Heart right ventricle (tissue), 16 donors: ENCODE data around the gene ZNF213. TPM values are rescaled to one million over a fixed set of nuclear protein-coding genes. Genes with fewer than 3 reads are reported as not detected.
A peak's percentile ranks its signal among the peaks of the same experiment; 100 is the strongest.

Experiments
- ATAC-seq, 8 donors: fragments of 200-7000 bp; cut with Tn5 transposase; one replicate each; pipeline ENCODE4 v1.9.1; 2020; ENCODE audit warnings: mild to moderate bottlenecking in 8 of 8, moderate library complexity in 8 of 8, moderate number of reproducible peaks in 1 of 8
- DNase-seq, 2 donors: peaks; one replicate each; pipeline ENCODE4 v3.0.0-alpha.2; 2020
- H3K27ac ChIP-seq, 10 donors: fragments of 200-600 bp; sonication (generic) in 2 of 10; one replicate each; pipeline versions ENCODE4 v1.5.0 to v1.8.0; 2020 to 2022; ENCODE audit warnings: mild to moderate bottlenecking in 3 of 10
- H3K27me3 ChIP-seq, 7 donors: fragments of 200-600 bp; one replicate each; pipeline ENCODE4 v1.8.0; 2021 to 2022; ENCODE audit warnings: mild to moderate bottlenecking in 2 of 7
- H3K36me3 ChIP-seq, 9 donors: fragments of 200-600 bp; sonication (generic) in 1 of 9; one replicate each; pipeline versions ENCODE4 v1.5.0 to v1.8.0; 2020 to 2022; ENCODE audit warnings: mild to moderate bottlenecking in 2 of 9
- H3K4me1 ChIP-seq, 9 donors: fragments of 200-600 bp; sonication (generic) in 1 of 9; one replicate each; pipeline versions ENCODE4 v1.5.0 to v1.8.0; 2020 to 2022; ENCODE audit warnings: mild to moderate bottlenecking in 4 of 9
- H3K4me3 ChIP-seq, 10 donors: fragments of 200-600 bp; sonication (generic) in 2 of 10; one replicate each; pipeline versions ENCODE4 v1.5.0 to v1.8.0; 2020 to 2022; ENCODE audit warnings: mild to moderate bottlenecking in 7 of 10, moderate library complexity in 2 of 10
- H3K9me3 ChIP-seq, 11 donors: fragments of 200-600 bp in 10 of 11; sonication (generic) in 2 of 11; one replicate each; pipeline versions ENCODE4 v1.5.0 to v1.8.0; 2013 to 2022; ENCODE audit warnings: mild to moderate bottlenecking in 2 of 11, control low read depth in 1 of 11, moderate library complexity in 1 of 11
- CTCF ChIP-seq, 9 donors: fragments of 200-600 bp; sonication (generic) in 2 of 9; IDR thresholded peaks; one replicate each; pipeline versions ENCODE4 v1.5.0 to v1.8.0; 2021 to 2022; ENCODE audit warnings: antibody characterized with exemption in 9 of 9, mild to moderate bottlenecking in 5 of 9, moderate library complexity in 1 of 9
- WGBS, 2 donors: extraction: QIAGEN DNeasy Blood & Tissue Kit; methylation state at CpG; one replicate each; pipeline ENCODE4 v1.1.7; 2013; ENCODE audit warnings: inconsistent platforms in 1 of 2; 5-methylcytosine and 5-hydroxymethylcytosine counted together
- intact Hi-C, 10 donors: fragments of 100-400 bp; cut with DNase I; formaldehyde crosslinking; loops; one replicate each; pipeline versions ENCODE4 v1.11.1 to v1.14.2; 2022
- polyA plus RNA-seq, 2 donors: library from polyadenylated mRNA; stranded (reverse); fragments of 200-250 nt; gene quantifications; one replicate each; pipeline ENCODE4 v1.2.3, GENCODE V29; 2013
- total RNA-seq, 10 donors: library from RNA; stranded (reverse); fragmentation: NEBNext Ultra II Directional in 3 of 10; extraction: Animal tissue kit (Norgen Biotek cat#: 25700) in 3 of 10; gene quantifications; one replicate each; pipeline versions ENCODE4 v1.2.1 to v1.2.4, GENCODE V29; 2021 to 2023
- donor health status: Arrhythmogenic right ventricular cardiomyopathy.
- donor health status: ischemic (EF 13 %, LVEDD 7.1; RV severe dilation, severe dysfunction).
- donor health status: healthy with polysubstance abuse.
- donor health status: DM: no; HTN: yes; CAD: no.
- donor health status: DM: no; HTN: no; CAD: no.
- donor health status: ischemic (EF 25% LVEDD 6.9; RV normal size, moderate dysfunction).
- donor health status: ischemic (EF 25% LVEDD 5.7; RV mildly dilated, moderate dysfunction).
- donor health status: healthy.
- donor health status: DM: yes; HTN: yes; CAD: no.
- donor health status: Ischemic cardiomyopathy.
- donor health status: ischemic (EF 35%, LVEDD 5.7; RV mildly dilated, moderate dysfunction).
- donor health status: nonischemic (EF 11% LVEDD 7.7; RV severe dilation, severe dysfunction).
- donor health status: DM: yes; HTN: yes; CAD: no.
- donor health status: PGD.
- donor health status: ischemic (EF 29% LVEDD 5.4; RV normal size, mild dysfunction).
- donor health status: nonischemic (EF 23%, LVEDD 6.1; RV moderate dilation, normal function).

Gene ZNF213
- total and polyA plus RNA-seq, 12 donors = 5.9 to 10.1 (median 7.7) TPM

- intact Hi-C loops = no loop called here
- 79 to 84% methylated on average over 11 of the region's 11 CpGs for WGBS, 2 donors
- TF ChIP-seq CTCF (IDR thresholded peaks at IDR 0.05) = no peak
- peak in 1 of 8 donors; percentile 4 for ATAC-seq
- H3K9me3 ChIP-seq = no peaks in the 10 kb centered on the region
- no peaks in the 10 kb centered on the region for H3K27me3 ChIP-seq
- no peak overlapping the region for H3K4me3 ChIP-seq
- H3K36me3 ChIP-seq = peaks cover 0 to 51% (median 25%) of the 10 kb centered on the region in 9 donors
- no peak for DNase-seq
- peaks cover 0 to 33% (median 17%) of the 10 kb centered on the region in 9 donors for H3K4me1 ChIP-seq
- H3K27ac ChIP-seq = peak overlapping the region; percentile 60 to 94 (median 84)
These were observed 8.4 kb downstream of the ZNF213 start for GRCh38 chr16:3143189-3143588.

DNA sequence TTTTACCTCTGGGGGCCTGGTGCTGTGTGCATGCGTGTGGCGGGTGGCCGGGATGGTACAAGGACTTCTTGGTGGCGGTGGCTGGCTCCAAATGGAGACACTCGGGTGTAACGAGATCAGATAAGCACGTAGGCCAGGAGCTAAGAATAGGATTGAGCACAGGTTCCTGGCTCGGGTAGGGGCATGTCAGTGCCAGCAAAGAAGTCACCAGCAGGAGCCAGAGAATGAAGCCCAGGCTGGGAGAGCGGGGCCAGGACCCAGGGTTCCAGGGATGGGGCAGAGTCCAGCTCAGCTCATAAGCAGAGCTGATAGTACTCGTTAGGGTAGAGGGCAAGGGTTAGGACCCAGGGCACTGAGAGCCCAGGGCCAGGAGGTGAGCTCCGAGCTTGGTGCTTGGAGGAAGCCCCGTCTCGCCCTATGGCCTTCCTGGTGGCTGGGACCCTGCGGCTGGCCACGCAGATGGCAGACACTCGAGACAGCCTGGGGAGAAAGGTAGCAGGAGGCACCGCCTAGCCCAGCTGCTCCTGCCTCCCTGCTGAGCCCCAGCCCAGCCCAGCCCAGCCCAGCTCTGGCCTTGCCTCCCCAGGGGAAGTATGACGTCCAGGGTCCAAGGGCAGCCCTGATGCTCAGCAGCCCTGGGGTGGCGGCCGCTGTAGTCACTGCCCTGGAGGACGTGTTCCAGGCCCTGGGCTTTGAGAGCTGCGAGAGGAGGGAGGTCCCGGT, 8.9 kb downstream of the ZNF213 start:
- DNase-seq (peak; percentile 54 to 68), ATAC-seq (peak; percentile 75 to 92 (median 84))
- WGBS, 2 donors = 55 to 64% methylated on average over 23 of the region's 23 CpGs
- intact Hi-C loops = no loop called here
- no peak for TF ChIP-seq CTCF (IDR thresholded peaks at IDR 0.05)
- Histone ChIP-seq H3K9me3 (no peaks in the 10 kb centered on the region), H3K27ac (peak overlapping the region; percentile 64 to 94 (median 84)), H3K4me1 (peaks cover 0 to 33% (median 17%) of the 10 kb centered on the region in 9 donors), H3K36me3 (peaks cover 0 to 46% (median 23%) of the 10 kb centered on the region in 9 donors), H3K4me3 (no peak overlapping the region), H3K27me3 (no peaks in the 10 kb centered on the region)

DNA sequence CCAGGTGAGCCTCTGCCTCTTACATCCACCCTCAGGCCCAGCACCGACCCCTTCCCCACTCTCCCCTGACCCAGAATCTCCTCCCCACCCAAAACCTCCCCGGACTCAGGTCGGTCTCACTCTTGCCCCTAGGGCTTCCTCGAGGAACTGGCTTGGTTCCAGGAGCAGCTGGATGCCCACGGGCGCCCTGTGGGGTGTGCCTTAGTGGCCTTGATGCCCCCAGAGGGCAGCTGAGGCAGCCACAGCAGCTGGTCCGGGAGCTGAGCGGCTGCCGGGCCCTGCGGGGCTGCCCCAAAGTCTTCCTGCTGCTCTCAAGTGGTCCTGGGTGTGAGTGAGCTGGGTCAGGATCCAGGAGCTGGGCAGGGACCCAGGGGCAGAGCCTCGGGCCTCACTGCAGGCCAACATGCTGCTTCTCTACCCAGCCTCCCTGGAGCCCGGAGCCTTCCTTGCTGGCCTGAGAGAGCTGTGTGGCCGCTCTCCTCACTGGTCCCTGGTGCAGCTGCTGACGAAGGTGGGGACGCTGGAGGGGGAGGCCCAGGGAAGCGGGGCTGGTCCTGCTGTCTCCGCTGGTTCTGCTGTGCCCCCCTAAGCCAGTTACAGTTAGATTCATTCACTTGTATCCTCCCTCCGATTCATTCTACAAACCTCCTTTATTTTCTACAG, 9.6 kb downstream of the ZNF213 start:
- peaks cover 2 to 35% (median 17%) of the 10 kb centered on the region in 9 donors for H3K4me1 ChIP-seq
- H3K27ac ChIP-seq = peak overlapping the region; percentile 64 to 94 (median 84)
- peak in 4 of 8 donors; percentile 1 to 11 (median 9) for ATAC-seq
- H3K9me3 ChIP-seq = no peaks in the 10 kb centered on the region
- no peak overlapping the region for H3K4me3 ChIP-seq
- peaks cover 0 to 39% (median 19%) of the 10 kb centered on the region in 9 donors for H3K36me3 ChIP-seq
- intact Hi-C loops = no loop called here
- no peak for DNase-seq
- no peaks in the 10 kb centered on the region for H3K27me3 ChIP-seq
- 70 to 73% methylated on average over 18 of the region's 18 CpGs for WGBS, 2 donors
- TF ChIP-seq CTCF (IDR thresholded peaks at IDR 0.05) = no peak

DNA sequence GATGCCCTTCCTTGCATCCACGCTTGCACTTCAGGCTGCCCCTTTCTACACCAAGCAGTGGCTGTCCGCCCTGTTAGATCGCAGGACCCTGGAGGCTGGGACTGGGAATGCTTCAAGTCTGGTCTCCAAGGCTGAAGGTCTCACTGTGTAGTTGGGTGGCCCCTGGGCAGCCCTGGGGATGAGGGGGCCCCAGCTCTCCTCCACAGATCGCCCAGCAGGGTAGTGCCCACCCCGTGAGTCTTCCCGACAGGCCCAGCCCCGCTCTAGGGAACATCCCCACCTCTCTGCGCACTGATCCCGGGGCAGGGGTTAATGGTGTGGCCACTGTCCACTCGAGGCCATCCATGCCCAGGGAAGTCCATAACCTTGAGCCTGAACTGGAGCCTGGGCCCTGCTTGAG, 10.3 kb downstream of the ZNF213 start:
- H3K9me3 ChIP-seq = no peaks in the 10 kb centered on the region
- TF ChIP-seq CTCF (IDR thresholded peaks at IDR 0.05) = no peak
- ATAC-seq = no peak
- H3K27ac ChIP-seq = peak overlapping the region in 2 of 10 donors; percentile 90 to 94
- peaks cover 2 to 40% (median 18%) of the 10 kb centered on the region in 9 donors for H3K4me1 ChIP-seq
- intact Hi-C loops = no loop called here
- no peaks in the 10 kb centered on the region for H3K27me3 ChIP-seq
- no peak for DNase-seq
- 85 to 87% methylated on average over 10 of the region's 10 CpGs for WGBS, 2 donors
- peaks cover 0 to 32% (median 19%) of the 10 kb centered on the region in 9 donors for H3K36me3 ChIP-seq
- H3K4me3 ChIP-seq = no peak overlapping the region
